Measurements from ENCODE around the gene EYS.

The EYS gene

GRCh38 chr6:64175296-64175695 is 1531.7 kb downstream of the EYS start:
- TF ChIP-seq CTCF (conservative IDR thresholded peaks at IDR 0.05) = no peak
- no peak overlapping the region for H3K27ac ChIP-seq

GRCh38 chr6:64170316-64170715 is 1536.7 kb downstream of the EYS start:
- TF ChIP-seq CTCF (conservative IDR thresholded peaks at IDR 0.05) = no peak
- no peak overlapping the region for H3K27ac ChIP-seq

GRCh38 chr6:64160486-64160885 is 1546.5 kb downstream of the EYS start:
- H3K27ac ChIP-seq = no peak overlapping the region
- no peak for TF ChIP-seq CTCF (conservative IDR thresholded peaks at IDR 0.05)

- H3K27ac ChIP-seq = no peak overlapping the region
- no peak for TF ChIP-seq CTCF (conservative IDR thresholded peaks at IDR 0.05)
Measured at GRCh38 chr6:64155063-64155462, 1552.0 kb downstream of the EYS start.

GRCh38 chr6:64146876-64147275 is 1560.2 kb downstream of the EYS start:
- TF ChIP-seq CTCF (conservative IDR thresholded peaks at IDR 0.05) = no peak
- no peak overlapping the region for H3K27ac ChIP-seq

- H3K27ac ChIP-seq = no peak overlapping the region
- no peak for TF ChIP-seq CTCF (conservative IDR thresholded peaks at IDR 0.05)
Measured at GRCh38 chr6:64146094-64146493, 1560.9 kb downstream of the EYS start.

- no peak overlapping the region for H3K27ac ChIP-seq
- TF ChIP-seq CTCF (conservative IDR thresholded peaks at IDR 0.05) = no peak
Measured at GRCh38 chr6:64145658-64146057, 1561.4 kb downstream of the EYS start.

GRCh38 chr6:64143101-64143500 is 1563.9 kb downstream of the EYS start:
- TF ChIP-seq CTCF (conservative IDR thresholded peaks at IDR 0.05) = no peak

More at GRCh38 chr6:64143101-64143500, 1563.9 kb downstream of the EYS start:
- no peak overlapping the region for H3K27ac ChIP-seq

Measured in VCaP (cell line).